DND-41 (cell line): ENCODE data around the gene RASGRP1.
A peak's percentile ranks its signal among the peaks of the same experiment; 100 is the strongest.

ENCODE experiments used
- ATAC-seq: fragments of 200-7000 bp; cut with Tn5 transposase; 3 replicates; pipeline ENCODE4 v1.9.1; 2021; ENCODE audit warnings: low read depth; ENCODE audit not compliant: insufficient read depth
- DNase-seq: peaks from one replicate; pipeline ENCODE4 v3.0.0-alpha.2; 2020
- H2AFZ ChIP-seq: 2 replicates; pipeline ENCODE4 v1.6.0; 2012; ENCODE audit warnings: low read depth, low read length
- H3K27ac ChIP-seq: 2 replicates; pipeline ENCODE4 v1.5.1; 2012; ENCODE audit warnings: low read length, inconsistent platforms
- H3K27me3 ChIP-seq: fragments of 200-600 bp; sonication (generic); 2 replicates; pipeline ENCODE4 v1.6.0; 2012; ENCODE audit warnings: low read length, mild to moderate bottlenecking, inconsistent platforms; ENCODE audit not compliant: insufficient read depth, poor library complexity
- H3K36me3 ChIP-seq: 2 replicates; pipeline ENCODE4 v1.5.1; 2012; ENCODE audit warnings: low read length, inconsistent platforms; ENCODE audit not compliant: insufficient read depth
- H3K4me1 ChIP-seq: 2 replicates; pipeline ENCODE4 v1.5.1; 2012; ENCODE audit warnings: mild to moderate bottlenecking, low read length; ENCODE audit not compliant: insufficient read depth
- H3K4me2 ChIP-seq: 2 replicates; pipeline ENCODE4 v1.6.0; 2012; ENCODE audit warnings: mild to moderate bottlenecking, moderate library complexity, low read length, inconsistent platforms; ENCODE audit not compliant: insufficient read depth
- H3K4me3 ChIP-seq, 2 experiments: fragments of 200-600 bp in 1 of 2; shearing (Covaris generic) in 1 of 2; 2 replicates each; pipeline ENCODE4 v1.5.1; 2012 to 2016; ENCODE audit warnings: inconsistent platforms in 2 of 2, low read length in 2 of 2, mild to moderate bottlenecking in 2 of 2, low read depth in 1 of 2, moderate library complexity in 1 of 2
- H3K79me2 ChIP-seq: 2 replicates; pipeline ENCODE4 v1.6.0; 2012; ENCODE audit warnings: low read length, inconsistent platforms; ENCODE audit not compliant: insufficient read depth
- H3K9ac ChIP-seq: 2 replicates; pipeline ENCODE4 v1.6.0; 2012; ENCODE audit warnings: low read depth, mild to moderate bottlenecking, inconsistent platforms, low read length, moderate library complexity
- H3K9me3 ChIP-seq: 2 replicates; pipeline ENCODE4 v1.5.1; 2012; ENCODE audit warnings: low read length, moderate library complexity, mild to moderate bottlenecking, inconsistent platforms; ENCODE audit not compliant: insufficient read depth, severe bottlenecking
- H4K20me1 ChIP-seq: 2 replicates; pipeline ENCODE4 v1.6.0; 2012; ENCODE audit warnings: low read length; ENCODE audit not compliant: insufficient read depth
- CTCF ChIP-seq: IDR thresholded peaks from 2 replicates; pipeline ENCODE4 v1.5.1; 2012; ENCODE audit warnings: borderline replicate concordance, low read length, moderate library complexity, mild to moderate bottlenecking; ENCODE audit not compliant: poor library complexity, severe bottlenecking; ENCODE audit errors: extremely low read depth
- EZH2 ChIP-seq: IDR thresholded peaks from 3 replicates; pipeline ENCODE4 v1.6.1; 2012; ENCODE audit warnings: borderline replicate concordance, low read depth, mild to moderate bottlenecking, moderate library complexity, low read length, inconsistent platforms; ENCODE audit not compliant: severe bottlenecking

RASGRP1 gene

GRCh38 chr15:38475361-38475760 is 89.3 kb downstream of the RASGRP1 start:
- ATAC-seq: no peak
- no peaks in the 10 kb centered on the region for H3K9me3 ChIP-seq

GRCh38 chr15:38474155-38474757 is 90.4 kb downstream of the RASGRP1 start:
- Histone ChIP-seq H3K4me1 (no peaks in the 10 kb centered on the region), H3K27ac (no peak overlapping the region), H4K20me1 (no peaks in the 10 kb centered on the region), H2AFZ (no peak overlapping the region), H3K4me2 (no peak overlapping the region), H3K4me3 (no peak overlapping the region), H3K9me3 (no peaks in the 10 kb centered on the region), H3K79me2 (no peaks in the 10 kb centered on the region; the same call in 1 of the 2 replicates), H3K36me3 (peaks cover 58% of the 10 kb centered on the region), H3K9ac (no peak overlapping the region), H3K27me3 (no peaks in the 10 kb centered on the region)
- peak; percentile 78 for TF ChIP-seq CTCF
- TF ChIP-seq EZH2: no peak
- ATAC-seq: peak; percentile 93
- DNase-seq: peak; percentile 37

More at GRCh38 chr15:38475361-38475760, 89.3 kb downstream of the RASGRP1 start:
- no peaks in the 10 kb centered on the region for H3K27me3 ChIP-seq
- TF ChIP-seq CTCF (no peak), EZH2 (no peak)
- no peak overlapping the region for H3K27ac ChIP-seq
- H4K20me1 ChIP-seq: no peaks in the 10 kb centered on the region
- H3K9ac ChIP-seq: no peak overlapping the region
- DNase-seq: no peak
- H3K4me3 ChIP-seq: no peak overlapping the region
- no peaks in the 10 kb centered on the region for H3K4me1 ChIP-seq
- H3K79me2 ChIP-seq: no peaks in the 10 kb centered on the region; the same call in 1 of the 2 replicates
- no peak overlapping the region for H3K4me2 ChIP-seq
- no peak overlapping the region for H2AFZ ChIP-seq
- H3K36me3 ChIP-seq: peaks cover 57% of the 10 kb centered on the region

DNA sequence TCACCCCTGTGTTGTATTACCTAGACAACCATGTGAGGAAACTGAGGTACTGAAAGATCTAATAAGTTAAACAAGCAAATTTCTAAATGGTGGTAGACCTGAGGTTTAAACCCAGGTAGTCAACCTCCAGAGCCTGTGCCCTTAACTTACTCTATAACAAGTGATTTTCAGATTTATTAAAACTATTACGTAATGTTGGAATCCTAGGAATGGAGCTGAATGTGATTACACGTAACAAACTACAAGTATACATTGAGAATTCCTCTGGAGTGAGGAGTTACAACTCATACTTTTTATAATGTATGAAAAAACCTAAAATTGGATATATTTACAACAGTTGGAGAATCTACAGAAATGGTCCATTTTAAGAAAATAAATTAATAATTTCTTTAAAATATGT is 92.6 kb downstream of the RASGRP1 start:
- no peaks in the 10 kb centered on the region for H3K4me1 ChIP-seq
- no peak for DNase-seq
- peaks cover 50% of the 10 kb centered on the region for H3K36me3 ChIP-seq
- no peak overlapping the region for H3K9ac ChIP-seq
- H2AFZ ChIP-seq: no peak overlapping the region
- H3K9me3 ChIP-seq: no peaks in the 10 kb centered on the region
- H3K27me3 ChIP-seq: no peaks in the 10 kb centered on the region
- no peak overlapping the region for H3K4me3 ChIP-seq
- no peak for TF ChIP-seq CTCF
- no peak for TF ChIP-seq EZH2
- H3K4me2 ChIP-seq: no peak overlapping the region
- no peak overlapping the region for H3K27ac ChIP-seq
- ATAC-seq: no peak
- peaks cover 4% of the 10 kb centered on the region; the same call in 1 of the 2 replicates for H4K20me1 ChIP-seq
- H3K79me2 ChIP-seq: peaks cover 3% of the 10 kb centered on the region; the same call in 1 of the 2 replicates
